22Rv1 (cell line): ENCODE results near the gene CCM2.

Experiments used
- H3K27ac ChIP-seq: fragments of 450-650 bp; 2 replicates; pipeline ENCODE4 v1.5.1; 2017
- CTCF ChIP-seq: fragments of 450-650 bp; IDR thresholded peaks from 2 replicates; pipeline ENCODE4 v1.5.1; 2017; ENCODE audit warnings: mild to moderate bottlenecking
- ZFX ChIP-seq: fragments of 450-650 bp; IDR thresholded peaks from 2 replicates; pipeline ENCODE4 v1.6.1; 2017; ENCODE audit warnings: antibody characterized with exemption, borderline replicate concordance

The CCM2 gene

DNA sequence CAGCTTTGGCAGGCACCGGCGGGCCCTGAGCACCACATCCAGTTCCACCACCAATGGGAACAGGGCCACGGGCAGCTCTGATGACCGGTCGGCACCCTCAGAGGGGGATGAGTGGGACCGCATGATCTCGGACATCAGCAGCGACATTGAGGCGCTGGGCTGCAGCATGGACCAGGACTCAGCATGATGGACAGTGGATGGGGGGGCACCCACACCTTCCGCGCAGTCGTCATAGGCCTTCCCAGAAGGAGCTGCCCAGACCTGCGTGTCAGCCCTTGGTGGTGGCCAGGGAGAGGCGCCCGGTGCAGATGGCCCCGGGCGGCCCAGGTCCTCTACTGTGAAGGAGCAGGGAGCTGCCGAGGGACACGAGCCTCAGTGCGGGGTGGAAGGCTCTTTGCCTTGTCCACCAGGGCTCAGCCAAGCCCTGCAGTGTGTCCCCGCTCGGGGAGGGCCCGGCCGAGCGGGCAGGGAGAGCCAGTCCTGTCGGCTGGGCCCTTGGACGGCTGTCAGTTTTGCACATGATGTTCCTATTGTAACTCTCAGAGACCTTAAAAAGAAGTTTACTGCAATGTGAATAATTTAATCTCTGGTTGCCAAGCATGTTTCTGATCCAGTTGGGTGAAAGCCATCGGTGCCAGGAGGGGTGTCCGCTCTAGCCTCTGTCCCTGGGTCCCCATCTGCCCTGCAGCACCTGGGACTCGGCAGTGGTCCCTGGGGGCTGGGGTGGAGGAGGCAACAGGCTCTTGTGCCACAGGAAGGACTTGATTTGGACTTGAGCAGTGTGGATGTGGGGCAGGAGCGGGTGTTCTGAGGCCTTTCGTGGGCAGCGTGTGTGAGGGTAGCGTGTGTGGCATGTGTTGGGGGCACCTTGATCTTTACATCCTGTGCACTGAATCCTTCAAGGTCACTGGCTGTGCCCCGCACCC, 76.1 kb downstream of the CCM2 start:
- TF ChIP-seq ZFX (no peak), CTCF (no peak)
- no peak overlapping the region for H3K27ac ChIP-seq

DNA sequence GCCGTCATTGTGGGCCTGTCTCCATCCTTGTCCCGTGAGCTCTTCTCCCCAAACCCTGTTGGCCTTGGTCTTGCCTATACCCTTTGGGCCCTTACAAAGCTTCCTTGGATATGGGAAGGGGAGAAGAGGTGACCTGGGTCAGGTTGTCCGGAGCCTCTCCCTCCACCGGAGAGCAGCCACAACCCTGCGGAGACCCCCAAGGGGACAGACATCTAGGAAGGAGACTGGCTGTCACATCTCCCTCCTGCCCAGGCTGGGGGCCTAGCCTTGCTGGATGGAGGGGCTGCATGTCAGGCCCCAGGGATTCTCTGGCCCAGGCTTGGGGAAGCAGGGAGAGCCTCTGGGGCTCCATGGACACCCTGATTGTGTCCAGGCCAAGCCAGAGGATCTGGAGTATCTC, 76.9 kb downstream of the CCM2 start:
- TF ChIP-seq ZFX (no peak), CTCF (no peak)
- H3K27ac ChIP-seq = no peak overlapping the region

GRCh38 chr7:45077579-45077978, 77.6 kb downstream of the CCM2 start:
- TF ChIP-seq ZFX = no peak
- no peak for TF ChIP-seq CTCF
- no peak overlapping the region for H3K27ac ChIP-seq

- TF ChIP-seq CTCF = no peak
- TF ChIP-seq ZFX = no peak
- H3K27ac ChIP-seq = no peak overlapping the region
Measured at GRCh38 chr7:45078125-45078681, 78.2 kb downstream of the CCM2 start.

- TF ChIP-seq CTCF = no peak
- TF ChIP-seq ZFX = no peak
- no peak overlapping the region for H3K27ac ChIP-seq
Measured at GRCh38 chr7:45080265-45080957, 80.4 kb downstream of the CCM2 start.

DNA sequence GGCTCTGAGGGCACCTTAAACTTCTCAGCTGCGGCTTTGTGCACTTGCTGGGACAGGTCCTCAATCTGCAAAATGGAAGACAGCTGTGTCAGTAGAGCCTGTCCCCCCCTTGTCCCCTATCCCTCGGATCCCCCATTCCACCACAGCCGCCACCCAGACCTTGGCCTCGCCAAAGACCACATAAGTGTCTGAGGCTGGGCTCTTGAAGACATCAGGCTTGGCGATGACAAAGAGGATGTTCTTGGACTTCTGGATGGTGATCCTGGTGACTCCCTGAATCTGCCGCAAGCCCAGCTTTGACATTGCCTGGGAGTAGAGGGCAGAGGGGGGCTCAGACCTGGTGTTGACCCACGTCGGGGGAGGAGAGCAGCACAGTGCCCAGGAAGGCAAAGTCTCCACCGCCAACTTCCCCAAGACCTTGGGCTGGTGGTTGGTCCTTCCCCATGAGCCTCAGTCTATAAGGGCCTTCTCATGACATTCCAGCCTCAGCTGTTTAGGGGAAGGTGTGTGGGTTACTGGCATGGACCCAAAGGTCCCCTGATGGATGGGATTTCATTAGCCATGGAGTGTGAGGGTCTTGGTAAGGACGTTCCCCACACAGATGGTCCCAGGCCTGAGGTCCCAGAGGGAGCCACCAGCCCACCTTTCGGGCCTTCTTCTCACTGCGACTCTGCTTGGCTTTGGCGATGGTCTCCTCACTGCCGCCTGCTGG, 81.1 kb downstream of the CCM2 start:
- no peak for TF ChIP-seq CTCF
- no peak overlapping the region for H3K27ac ChIP-seq
